Fibroblast of lung (primary cell): ENCODE measurements around the gene TTI1. TPM values are rescaled to one million over a fixed set of nuclear protein-coding genes. Genes with fewer than 3 reads are reported as not detected.

Experiments
- DNase-seq, 2 donors: peaks; one replicate each; pipeline versions ENCODE4 v3.0.0 to v3.0.0-alpha.2; 2010; ENCODE audit warnings: low read depth in 2 of 2
- H2AFZ ChIP-seq: 2 replicates; pipeline ENCODE4 v1.5.1; 2012; ENCODE audit warnings: low read length, control low read depth, inconsistent platforms
- H3K27ac ChIP-seq: 2 replicates; pipeline ENCODE4 v1.5.1; 2011; ENCODE audit warnings: low read length, control low read depth; ENCODE audit not compliant: insufficient read depth
- H3K27me3 ChIP-seq: 2 replicates; pipeline ENCODE4 v1.5.1; 2011; ENCODE audit warnings: mild to moderate bottlenecking, low read length; ENCODE audit not compliant: control insufficient read depth, insufficient read depth
- H3K36me3 ChIP-seq: 2 replicates; pipeline ENCODE4 v1.5.1; 2011; ENCODE audit warnings: low read length; ENCODE audit not compliant: control insufficient read depth, insufficient read depth
- H3K4me1 ChIP-seq: 2 replicates; pipeline ENCODE4 v1.5.1; 2011; ENCODE audit warnings: low read length; ENCODE audit not compliant: control insufficient read depth, insufficient read depth; ENCODE audit errors: extremely low read depth
- H3K4me2 ChIP-seq: 2 replicates; pipeline ENCODE4 v1.5.1; 2011; ENCODE audit warnings: low read length, control low read depth; ENCODE audit not compliant: insufficient read depth; ENCODE audit errors: extremely low read depth
- H3K4me3 ChIP-seq, 4 experiments: fragments of 200-600 bp in 1 of 4; sonication (generic) in 1 of 4; replicated peaks in 1 of 4; 2 replicates each; pipeline ENCODE4 v1.5.1; 2011 to 2016; ENCODE audit warnings: low read length in 4 of 4, low read depth in 3 of 4, mild to moderate bottlenecking in 3 of 4, control low read depth in 2 of 4, inconsistent platforms in 1 of 4, mixed read lengths in 1 of 4; ENCODE audit not compliant: insufficient read depth in 1 of 4; ENCODE audit errors: control extremely low read depth in 1 of 4
- H3K79me2 ChIP-seq: 2 replicates; pipeline ENCODE4 v1.5.1; 2012; ENCODE audit warnings: mild to moderate bottlenecking, low read length, inconsistent platforms; ENCODE audit not compliant: control insufficient read depth, insufficient read depth
- H3K9ac ChIP-seq: 2 replicates; pipeline ENCODE4 v1.5.1; 2011; ENCODE audit warnings: mild to moderate bottlenecking, low read length, control low read depth; ENCODE audit not compliant: insufficient read depth
- H3K9me3 ChIP-seq: 2 replicates; pipeline ENCODE4 v1.5.1; 2012; ENCODE audit warnings: low read depth, low read length; ENCODE audit not compliant: control insufficient read depth, insufficient read depth
- H4K20me1 ChIP-seq: 2 replicates; pipeline ENCODE4 v1.5.1; 2011; ENCODE audit warnings: low read length; ENCODE audit not compliant: control insufficient read depth, insufficient read depth; ENCODE audit errors: extremely low read depth
- EZH2 ChIP-seq: IDR thresholded peaks from 2 replicates; pipeline ENCODE4 v1.5.1; 2012; ENCODE audit warnings: low read length, control low read depth, mild to moderate bottlenecking; ENCODE audit errors: missing control alignments
- polyA plus RNA-seq, 2 donors: library from polyadenylated mRNA; depleted of rRNA in 1 of 2; stranded (reverse) in 1 of 2; unstranded in 1 of 2; fragments of >200 nt; gene quantifications; 2 replicates each; pipeline ENCODE4 v1.2.1, GENCODE V29; 2011 to 2012; ENCODE audit warnings: missing spikeins in 1 of 2
- total RNA-seq: library from RNA; depleted of rRNA; stranded (reverse); fragments of >200 nt; gene quantifications from 2 replicates; pipeline ENCODE4 v1.2.1, GENCODE V29; 2014
- TF ChIP-seq, protein P1 (sequence below), 2 donors: IDR thresholded peaks in 1 of 2; conservative IDR thresholded peaks in 1 of 2; 1 replicate in 1 of 2; 2 replicates in 1 of 2; pipeline ENCODE4 v1.5.1; 2011 to 2012; ENCODE audit warnings: low read length in 2 of 2, control low read depth in 1 of 2, inconsistent platforms in 1 of 2, low read depth in 1 of 2, mild to moderate bottlenecking in 1 of 2

TTI1 gene
- total and polyA plus RNA-seq, 2 donors (not counting 1 experiment from before 2014, with no cell fraction given), result 12.6 to 20.0 TPM

DNA sequence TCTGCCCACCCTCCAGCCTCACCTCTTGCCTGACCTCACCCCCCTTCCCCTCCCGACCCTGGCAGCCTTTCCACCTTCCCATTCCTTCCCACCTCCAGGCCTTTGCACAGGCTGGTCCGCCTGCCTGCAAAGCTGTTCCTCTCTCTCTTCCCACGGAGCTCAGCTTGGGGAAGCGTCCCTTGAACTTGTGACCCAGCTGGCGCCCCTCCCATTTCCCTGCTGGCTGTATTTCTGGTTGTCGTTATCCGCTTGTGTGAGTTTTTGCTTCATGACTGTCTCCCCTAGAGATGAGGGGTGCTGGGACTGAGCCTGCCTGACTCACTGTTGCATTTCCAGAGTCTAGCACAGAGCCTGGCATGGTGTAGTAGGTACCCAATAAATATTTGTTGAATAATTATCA, 97.8 kb downstream of the TTI1 start:
- TF ChIP-seq, protein P1, sequence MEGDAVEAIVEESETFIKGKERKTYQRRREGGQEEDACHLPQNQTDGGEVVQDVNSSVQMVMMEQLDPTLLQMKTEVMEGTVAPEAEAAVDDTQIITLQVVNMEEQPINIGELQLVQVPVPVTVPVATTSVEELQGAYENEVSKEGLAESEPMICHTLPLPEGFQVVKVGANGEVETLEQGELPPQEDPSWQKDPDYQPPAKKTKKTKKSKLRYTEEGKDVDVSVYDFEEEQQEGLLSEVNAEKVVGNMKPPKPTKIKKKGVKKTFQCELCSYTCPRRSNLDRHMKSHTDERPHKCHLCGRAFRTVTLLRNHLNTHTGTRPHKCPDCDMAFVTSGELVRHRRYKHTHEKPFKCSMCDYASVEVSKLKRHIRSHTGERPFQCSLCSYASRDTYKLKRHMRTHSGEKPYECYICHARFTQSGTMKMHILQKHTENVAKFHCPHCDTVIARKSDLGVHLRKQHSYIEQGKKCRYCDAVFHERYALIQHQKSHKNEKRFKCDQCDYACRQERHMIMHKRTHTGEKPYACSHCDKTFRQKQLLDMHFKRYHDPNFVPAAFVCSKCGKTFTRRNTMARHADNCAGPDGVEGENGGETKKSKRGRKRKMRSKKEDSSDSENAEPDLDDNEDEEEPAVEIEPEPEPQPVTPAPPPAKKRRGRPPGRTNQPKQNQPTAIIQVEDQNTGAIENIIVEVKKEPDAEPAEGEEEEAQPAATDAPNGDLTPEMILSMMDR (conservative IDR thresholded peaks at IDR 0.05 in 1 of 2, IDR thresholded peaks at IDR 0.05 in 1 of 2; ENCODE audit: low read depth in 1 of 2, low read length in 2 of 2), result no peak
- TF ChIP-seq EZH2, result no peak
- Histone ChIP-seq H3K79me2 (no peaks in the 10 kb centered on the region), H3K4me2 (no peak overlapping the region), H3K9ac (no peak overlapping the region), H3K27ac (no peak overlapping the region), H2AFZ (no peak overlapping the region), H3K9me3 (no peaks in the 10 kb centered on the region), H4K20me1 (no peaks in the 10 kb centered on the region), H3K36me3 (no peaks in the 10 kb centered on the region), H3K27me3 (peaks cover 16% of the 10 kb centered on the region), H3K4me1 (no peaks in the 10 kb centered on the region), H3K4me3 (no peak overlapping the region)
- peak; percentile 5 to 6 for DNase-seq

DNA sequence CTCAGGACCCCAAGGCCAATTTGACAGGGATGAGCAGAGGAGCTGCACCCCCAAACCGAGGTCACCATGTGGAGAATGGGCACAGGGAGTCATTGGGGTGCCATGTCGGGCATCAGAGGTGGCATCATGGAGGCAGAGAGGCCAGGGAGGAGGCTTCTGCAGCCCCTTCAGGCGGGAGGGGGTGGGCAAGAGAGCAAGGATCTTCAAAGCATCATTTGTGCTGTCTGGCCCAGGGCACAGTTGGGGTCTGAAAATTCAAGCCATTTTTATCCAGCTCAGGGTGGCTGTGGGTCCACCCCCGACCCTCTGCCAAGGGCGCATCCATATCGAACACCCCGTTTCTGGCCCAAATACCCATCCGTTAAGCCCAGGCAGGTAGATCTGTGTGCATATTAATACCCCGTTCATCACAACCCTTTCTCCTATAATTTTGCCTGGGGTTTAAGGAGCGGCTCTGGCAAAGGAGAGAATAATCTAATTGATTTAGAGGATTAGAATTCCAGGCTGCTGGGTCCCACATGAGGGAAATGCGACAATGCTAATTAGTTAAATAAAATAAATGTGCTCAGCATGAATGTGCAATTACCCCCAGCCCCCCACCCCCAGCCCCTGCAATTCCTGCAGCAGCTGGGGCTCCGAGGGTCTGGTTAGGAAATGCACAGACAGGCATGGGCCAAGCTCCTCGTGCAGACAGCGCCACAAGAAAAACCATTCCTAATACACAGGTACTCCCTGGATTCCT, 98.5 kb downstream of the TTI1 start:
- peaks cover 21% of the 10 kb centered on the region for H3K27me3 ChIP-seq
- no peaks in the 10 kb centered on the region for H3K79me2 ChIP-seq
- H3K4me3 ChIP-seq, result no peak overlapping the region
- H3K4me2 ChIP-seq, result no peak overlapping the region
- H3K4me1 ChIP-seq, result no peaks in the 10 kb centered on the region
- no peak overlapping the region for H3K9ac ChIP-seq
- H3K9me3 ChIP-seq, result no peaks in the 10 kb centered on the region
- no peak overlapping the region for H2AFZ ChIP-seq
- H3K36me3 ChIP-seq, result no peaks in the 10 kb centered on the region
- no peaks in the 10 kb centered on the region for H4K20me1 ChIP-seq
- no peak overlapping the region for H3K27ac ChIP-seq
- TF ChIP-seq EZH2, result no peak
- TF ChIP-seq, protein P1 (conservative IDR thresholded peaks at IDR 0.05 in 1 of 2, IDR thresholded peaks at IDR 0.05 in 1 of 2; ENCODE audit: low read depth in 1 of 2, low read length in 2 of 2), result no peak
- no peak for DNase-seq

DNA sequence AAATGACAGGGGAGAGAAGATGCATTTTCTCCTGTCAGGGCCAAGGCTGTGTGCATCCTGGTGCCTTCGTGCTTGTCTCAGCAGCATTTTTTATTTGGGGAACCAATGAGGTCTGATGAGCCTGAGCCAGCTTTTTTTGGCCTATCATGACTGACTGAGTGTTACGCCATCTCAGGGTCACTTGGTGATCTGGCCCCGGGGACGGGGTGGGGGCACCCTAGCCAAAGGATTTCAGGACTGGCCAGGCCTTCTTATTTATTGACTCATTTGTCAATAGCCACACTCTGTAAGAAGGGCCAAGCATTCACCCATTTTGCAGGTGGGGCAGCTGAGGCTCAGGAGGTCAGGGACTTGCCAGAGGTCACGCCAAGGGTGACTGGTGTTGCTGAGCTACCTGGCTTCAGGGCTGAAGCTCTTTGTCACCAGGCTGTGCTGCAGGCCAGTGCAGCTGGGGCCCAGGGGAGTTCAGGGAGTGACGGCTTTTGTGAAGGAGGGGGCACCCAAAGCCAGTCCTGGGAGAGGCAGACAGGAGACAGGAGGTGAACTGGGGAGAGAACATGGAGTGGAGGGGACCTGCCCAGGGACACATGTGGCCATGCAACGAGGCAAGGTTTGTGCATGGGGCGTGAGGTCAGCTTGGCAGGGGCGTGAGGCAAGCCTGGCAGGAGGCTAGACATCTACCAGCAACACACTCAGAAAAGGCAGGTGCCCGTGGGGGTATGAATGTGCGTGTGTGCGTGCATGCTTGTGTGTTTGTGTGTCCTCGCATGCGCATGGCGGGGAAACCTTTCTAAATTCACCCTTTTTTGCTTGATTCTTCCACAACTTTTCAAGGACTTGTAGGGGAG, 99.2 kb downstream of the TTI1 start:
- no peak for DNase-seq
- Histone ChIP-seq H3K27me3 (peaks cover 23% of the 10 kb centered on the region), H3K4me1 (no peaks in the 10 kb centered on the region), H2AFZ (no peak overlapping the region), H3K9me3 (no peaks in the 10 kb centered on the region), H3K9ac (no peak overlapping the region), H3K79me2 (no peaks in the 10 kb centered on the region), H3K27ac (no peak overlapping the region), H3K4me2 (no peak overlapping the region), H4K20me1 (no peaks in the 10 kb centered on the region), H3K36me3 (no peaks in the 10 kb centered on the region), H3K4me3 (no peak overlapping the region)
- TF ChIP-seq EZH2, result no peak
- TF ChIP-seq, protein P1 (conservative IDR thresholded peaks at IDR 0.05 in 1 of 2, IDR thresholded peaks at IDR 0.05 in 1 of 2; ENCODE audit: low read depth in 1 of 2, low read length in 2 of 2), result no peak
